NCI-H128 (cell line): ENCODE data around the gene MRTFA.
"Not testable (repeated sequence)": the region's sequence is repeated elsewhere in the genome, so short reads cannot be mapped to it uniquely, and the experiment has no call there.

Experiments used
- DNase-seq: peaks from one replicate; lab custom pipeline; 2025; ENCODE audit not compliant: unreplicated experiment; lab: John Stamatoyannopoulos, UW

MRTFA gene

GRCh38 chr22:40636380-40637182 is at the start of gene MRTFA:
MRTFA (minus strand) TSS chr22:40636719.
- DNase-seq, result peak; percentile 94

- DNase-seq, result no peak
Observed at GRCh38 chr22:40685406-40685805, 48.9 kb upstream of the MRTFA start.

- DNase-seq, result no peak
Observed at GRCh38 chr22:40684728-40685127, 48.2 kb upstream of the MRTFA start.

GRCh38 chr22:40681451-40681850 is 44.9 kb upstream of the MRTFA start:
- no peak for DNase-seq

- no peak for DNase-seq
Observed at GRCh38 chr22:40680819-40681183, 44.3 kb upstream of the MRTFA start.

GRCh38 chr22:40679964-40680818 is 43.7 kb upstream of the MRTFA start:
- DNase-seq, result no peak

- DNase-seq, result no peak
Observed at GRCh38 chr22:40679249-40679963, 42.9 kb upstream of the MRTFA start, which contains the start of gene MCHR1. MCHR1 (plus strand) TSS chr22:40679484; CDS start chr22:40679653, 169 bp downstream.

- DNase-seq, result no peak
Observed at GRCh38 chr22:40678493-40679248, 42.2 kb upstream of the MRTFA start.

GRCh38 chr22:40676644-40677043 is 40.1 kb upstream of the MRTFA start:
- DNase-seq, result no peak

- not testable (repeated sequence) for DNase-seq
Observed at GRCh38 chr22:40676166-40676565, 39.6 kb upstream of the MRTFA start.

GRCh38 chr22:40674274-40674673 is 37.8 kb upstream of the MRTFA start:
- no peak for DNase-seq

GRCh38 chr22:40673017-40673416 is 36.5 kb upstream of the MRTFA start:
- DNase-seq, result no peak

GRCh38 chr22:40671796-40672360 is 35.4 kb upstream of the MRTFA start:
- DNase-seq, result no peak

- no peak for DNase-seq
Observed at GRCh38 chr22:40671369-40671768, 34.9 kb upstream of the MRTFA start.

- no peak for DNase-seq
Observed at GRCh38 chr22:40670058-40670457, 33.5 kb upstream of the MRTFA start.

- DNase-seq, result no peak
Observed at GRCh38 chr22:40668611-40669411, 32.3 kb upstream of the MRTFA start.

- no peak for DNase-seq
Observed at GRCh38 chr22:40666151-40666848, 29.8 kb upstream of the MRTFA start.

- DNase-seq, result no peak
Observed at GRCh38 chr22:40665312-40665711, 28.8 kb upstream of the MRTFA start.

GRCh38 chr22:40661671-40662070 is 25.2 kb upstream of the MRTFA start:
- no peak for DNase-seq
